IMR-90 (cell line): ENCODE data around the gene CIROP. TPM values are rescaled to one million over a fixed set of nuclear protein-coding genes. Genes with fewer than 3 reads are reported as not detected.
A peak's percentile ranks its signal among the peaks of the same experiment; 100 is the strongest.

Source experiments
- ATAC-seq: fragments of 200-7000 bp; cut with Tn5 transposase; 2 replicates; pipeline ENCODE4 v1.9.1; 2020; ENCODE audit warnings: low read depth, mild to moderate bottlenecking, moderate library complexity
- BruUV-seq: library from RNA; stranded (reverse); fragments of 400-500 nt; replicated peaks from 2 replicates; lab custom pipeline; 2021; lab: Mats Ljungman, UMichigan
- CTCF ChIA-PET: fragments of 300-600 bp; formaldehyde crosslinking; extraction: SDS; loops from one replicate; lab custom pipeline; 2021; ENCODE audit warnings: antibody characterized with exemption; lab: Yijun Ruan, JAX
- POLR2A ChIA-PET: fragments of 300-600 bp; sonication (Branson Sonifier 250); formaldehyde crosslinking; loops from one replicate; lab custom pipeline; 2022; ENCODE audit warnings: antibody characterized with exemption; ENCODE audit not compliant: unreplicated experiment; lab: Charles Lee
- DNase-seq: peaks from one replicate; pipeline ENCODE4 v3.0.0; 2013
- H2AFZ ChIP-seq: replicated peaks from 2 replicates; pipeline ENCODE3; 2013; ENCODE audit warnings: low read length, mild to moderate bottlenecking; ENCODE audit not compliant: poor library complexity
- H2AK5ac ChIP-seq: 2 replicates; pipeline ENCODE4 v1.6.1; 2013; ENCODE audit warnings: low read depth, low read length, inconsistent platforms
- H2AK9ac ChIP-seq: replicated peaks from 2 replicates; pipeline ENCODE3; 2013; ENCODE audit warnings: mild to moderate bottlenecking, low read depth, low read length, moderate library complexity; ENCODE audit not compliant: poor library complexity
- H2BK120ac ChIP-seq: 2 replicates; pipeline ENCODE4 v1.6.1; 2013; ENCODE audit warnings: low read depth, low read length, inconsistent platforms
- H2BK15ac ChIP-seq: 3 replicates; pipeline ENCODE4 v1.6.1; 2013; ENCODE audit warnings: low read depth, low read length, inconsistent platforms
- H2BK20ac ChIP-seq: 2 replicates; pipeline ENCODE4 v1.6.1; 2013; ENCODE audit warnings: low read depth, mild to moderate bottlenecking, inconsistent platforms, low read length, moderate library complexity
- H2BK5ac ChIP-seq: 2 replicates; pipeline ENCODE4 v1.6.1; 2013; ENCODE audit warnings: mild to moderate bottlenecking, low read depth, low read length, inconsistent platforms; ENCODE audit not compliant: poor library complexity, severe bottlenecking
- H3K14ac ChIP-seq: replicated peaks from 2 replicates; pipeline ENCODE4 v1.6.1; 2013; ENCODE audit warnings: low read depth, low read length, inconsistent platforms
- H3K18ac ChIP-seq: 2 replicates; pipeline ENCODE4 v1.6.1; 2013; ENCODE audit warnings: low read depth, low read length, control low read depth
- H3K23ac ChIP-seq: 2 replicates; pipeline ENCODE4 v1.6.1; 2013; ENCODE audit warnings: low read depth, low read length, inconsistent platforms
- H3K27ac ChIP-seq: 2 replicates; pipeline ENCODE4 v1.5.1; 2013; ENCODE audit warnings: mild to moderate bottlenecking, control low read depth, low read length; ENCODE audit not compliant: insufficient read depth
- H3K27me3 ChIP-seq: 2 replicates; pipeline ENCODE4 v1.6.1; 2013; ENCODE audit warnings: low read length; ENCODE audit not compliant: control insufficient read depth, insufficient read depth
- H3K36me3 ChIP-seq: 2 replicates; pipeline ENCODE4 v1.6.1; 2013; ENCODE audit warnings: low read length, mixed read lengths; ENCODE audit not compliant: control insufficient read depth, insufficient read depth
- H3K4ac ChIP-seq: 2 replicates; pipeline ENCODE4 v1.6.1; 2013; ENCODE audit warnings: low read depth, low read length, inconsistent platforms
- H3K4me1 ChIP-seq: 2 replicates; pipeline ENCODE4 v1.6.1; 2013; ENCODE audit warnings: low read length, mixed read lengths; ENCODE audit not compliant: control insufficient read depth, insufficient read depth
- H3K4me2 ChIP-seq: 2 replicates; pipeline ENCODE4 v1.6.1; 2013; ENCODE audit warnings: low read depth, mild to moderate bottlenecking, control low read depth, low read length, moderate library complexity
- H3K4me3 ChIP-seq: 2 replicates; pipeline ENCODE4 v1.5.1; 2013; ENCODE audit warnings: low read depth, mild to moderate bottlenecking, control low read depth, low read length, moderate library complexity; ENCODE audit not compliant: insufficient read depth
- H3K56ac ChIP-seq: 2 replicates; pipeline ENCODE4 v1.6.1; 2013; ENCODE audit warnings: low read length, inconsistent platforms; ENCODE audit not compliant: insufficient read depth; ENCODE audit errors: extremely low read depth
- H3K79me1 ChIP-seq, 2 experiments: 2 replicates each; pipeline ENCODE4 v1.6.1; 2013; ENCODE audit warnings: low read length in 2 of 2, inconsistent platforms in 1 of 2, low read depth in 1 of 2
- H3K9ac ChIP-seq: 2 replicates; pipeline ENCODE4 v1.6.1; 2013; ENCODE audit warnings: low read depth, low read length, control low read depth
- H3K9me1 ChIP-seq: 2 replicates; pipeline ENCODE4 v1.6.1; 2013; ENCODE audit warnings: low read length, inconsistent platforms; ENCODE audit not compliant: insufficient read depth
- H3K9me3 ChIP-seq: 2 replicates; pipeline ENCODE4 v1.6.1; 2013; ENCODE audit warnings: low read length; ENCODE audit not compliant: control insufficient read depth, insufficient read depth
- H4K20me1 ChIP-seq: 2 replicates; pipeline ENCODE4 v1.6.1; 2013; ENCODE audit warnings: low read length, inconsistent platforms; ENCODE audit not compliant: insufficient read depth
- H4K5ac ChIP-seq: 2 replicates; pipeline ENCODE4 v1.6.1; 2013; ENCODE audit warnings: mild to moderate bottlenecking, low read depth, low read length, control low read depth
- H4K8ac ChIP-seq, 2 experiments: 2 replicates each; pipeline ENCODE4 v1.6.1; 2013; ENCODE audit warnings: low read depth in 2 of 2, low read length in 2 of 2, control low read depth in 1 of 2, inconsistent platforms in 1 of 2
- H4K91ac ChIP-seq: 2 replicates; pipeline ENCODE4 v1.6.1; 2013; ENCODE audit warnings: low read depth, low read length, inconsistent platforms; ENCODE audit not compliant: insufficient read depth
- CEBPB ChIP-seq: IDR thresholded peaks from 2 replicates; pipeline ENCODE4 v1.6.1; 2012; ENCODE audit warnings: low read depth, low read length, improper control_type of control experiment
- CTCF ChIP-seq: conservative IDR thresholded peaks from 2 replicates; pipeline ENCODE4 v1.5.1; 2012; ENCODE audit warnings: mild to moderate bottlenecking, low read depth, low read length, improper control_type of control experiment
- WGBS, 2 experiments: methylation state at CpG; one replicate each; pipeline versions ENCODE4 v1.1.5 to v1.1.7; 2013; ENCODE audit warnings: missing lambda C conversion rate in 2 of 2; ENCODE audit not compliant: insufficient read length in 1 of 2; ENCODE audit errors: extremely low coverage in 2 of 2; 5-methylcytosine and 5-hydroxymethylcytosine counted together
- dilution Hi-C: fragments of 300-500 bp; cut with HindIII; formaldehyde crosslinking; loops from one replicate; pipeline ENCODE4 v1.14.3; 2018; ENCODE audit warnings: low sequenced_read_pairs; ENCODE audit not compliant: unreplicated experiment
- in situ Hi-C: fragments of 300-500 bp; cut with MboI; formaldehyde crosslinking; loops from 3 replicates; pipeline ENCODE4 v1.14.3; 2019; ENCODE audit warnings: low sequenced_read_pairs, inconsistent platforms, mixed read lengths
- intact Hi-C: fragments of 100-400 bp; cut with micrococcal nuclease; formaldehyde crosslinking; loops from 2 replicates; pipeline ENCODE4 v1.10.0; 2022
- polyA plus RNA-seq, 3 experiments: library from polyadenylated mRNA; depleted of rRNA; stranded (reverse); fragments of >200 nt; gene quantifications; 2 replicates each; pipeline ENCODE4 v1.2.3, GENCODE V29; 2012; ENCODE audit warnings: low replicate concordance in 1 of 3
- total RNA-seq: library from RNA; depleted of rRNA; stranded (reverse); fragments of >200 nt; gene quantifications from 2 replicates; pipeline ENCODE4 v1.2.3, GENCODE V29; 2012

CIROP gene
- total and polyA plus RNA-seq, 2 of the 4 experiments (the other 2 are of a cell fraction) = 0.31 to 0.36 TPM

- H3K4me2 ChIP-seq = no peak overlapping the region
- H2AK9ac ChIP-seq = no peak overlapping the region
- CTCF ChIA-PET = interaction anchor here (1.4 kb wide), 2 partner anchors 13 to 21 kb away, joined by 5 to 7 read pairs; no protein-coding TSS in a partner anchor
- H2AFZ ChIP-seq = no peak overlapping the region
- H3K27me3 ChIP-seq = no peaks in the 10 kb centered on the region
- no peaks in the 10 kb centered on the region; the same call in 1 of the 2 replicates for H3K4me1 ChIP-seq
- no peak overlapping the region for H4K8ac ChIP-seq
- dilution Hi-C loops = no loop called here
- in situ Hi-C loops = loop anchor here (25.0 kb wide), 1 partner anchor 1047 kb away; the partner anchor contains the start of genes EMC9, FITM1, PSME1 and PSME2
- H4K5ac ChIP-seq = no peak overlapping the region
- H3K9ac ChIP-seq = no peak overlapping the region
- no peak overlapping the region for H3K56ac ChIP-seq
- no peak for TF ChIP-seq CEBPB
- no peak for TF ChIP-seq CTCF
- H3K36me3 ChIP-seq = peaks cover 21% of the 10 kb centered on the region
- peaks cover 22% of the 10 kb centered on the region; the same call in 1 of the 2 replicates for H4K20me1 ChIP-seq
- no peak overlapping the region for H2BK120ac ChIP-seq
- no peak overlapping the region for H2BK20ac ChIP-seq
- H3K27ac ChIP-seq = no peak overlapping the region
- ATAC-seq (no peak), DNase-seq (no peak)
- no peak overlapping the region for H2AK5ac ChIP-seq
- H3K4ac ChIP-seq = no peak overlapping the region
- H2BK5ac ChIP-seq = no peak overlapping the region
- no peak overlapping the region for H4K91ac ChIP-seq
- H2BK15ac ChIP-seq = no peak overlapping the region
- peaks cover 27 to 50% of the 10 kb centered on the region in 2 experiments for H3K79me1 ChIP-seq
- POLR2A ChIA-PET = interaction anchor here (0.7 kb wide), 1 partner anchor 11 kb away, joined by 3 read pairs; no protein-coding TSS in a partner anchor
- H3K9me3 ChIP-seq = no peaks in the 10 kb centered on the region
- H3K14ac ChIP-seq = no peak overlapping the region
- H3K9me1 ChIP-seq = no peaks in the 10 kb centered on the region
- no peak overlapping the region for H3K4me3 ChIP-seq
- no peak overlapping the region for H3K18ac ChIP-seq
- intact Hi-C loops = no loop called here
- BruUV-seq = no TSS peak
- peak overlapping the region; percentile 20; the same call in 1 of the 2 replicates for H3K23ac ChIP-seq
- 93% methylated on average over 3 of the region's 4 CpGs; no CpG with 5 or more reads in 1 of the 2 experiments for WGBS, 2 experiments
Measured at GRCh38 chr14:23090254-23090636, 14.5 kb downstream of the CIROP start.
